Measurements from ENCODE around the gene LIX1.

Gene LIX1

GRCh38 chr5:97063251-97063650 lies 79.2 kb downstream of the LIX1 start:
- no peak for TF ChIP-seq CTCF (conservative IDR thresholded peaks at IDR 0.05)
- no peak overlapping the region for H3K27ac ChIP-seq

DNA sequence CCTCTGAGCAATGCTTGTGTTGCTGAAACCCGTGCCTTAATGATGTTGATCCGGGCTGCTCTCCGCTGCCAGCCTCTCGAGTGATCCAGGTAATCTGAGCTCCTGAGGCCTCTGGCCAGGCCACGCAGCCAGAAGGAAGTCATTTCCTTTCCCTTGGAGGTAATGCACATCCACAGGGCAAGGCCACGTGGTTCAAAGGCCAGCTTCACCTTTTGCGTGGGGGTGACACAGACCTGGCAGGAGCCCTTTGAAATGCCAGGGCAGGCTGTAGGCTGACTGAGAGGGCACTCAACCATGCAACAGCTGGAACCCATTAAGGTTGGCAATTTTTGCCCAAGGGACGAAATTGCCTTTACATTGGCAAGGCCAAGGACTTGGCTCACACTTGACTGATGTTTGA lies 80.4 kb downstream of the LIX1 start:
- no peak for TF ChIP-seq CTCF (conservative IDR thresholded peaks at IDR 0.05)
- no peak overlapping the region for H3K27ac ChIP-seq

- TF ChIP-seq CTCF (conservative IDR thresholded peaks at IDR 0.05): no peak
These were observed 86.1 kb downstream of the LIX1 start for GRCh38 chr5:97056263-97056662.

GRCh38 chr5:97049175-97049574 lies 93.2 kb downstream of the LIX1 start:
- H3K27ac ChIP-seq: no peak overlapping the region
- no peak for TF ChIP-seq CTCF (conservative IDR thresholded peaks at IDR 0.05)

More at GRCh38 chr5:97056263-97056662, 86.1 kb downstream of the LIX1 start:
- H3K27ac ChIP-seq: no peak overlapping the region

- TF ChIP-seq CTCF (conservative IDR thresholded peaks at IDR 0.05): no peak
- H3K27ac ChIP-seq: no peak overlapping the region
These were observed 95.3 kb downstream of the LIX1 start for GRCh38 chr5:97047076-97047475.

- TF ChIP-seq CTCF (conservative IDR thresholded peaks at IDR 0.05): no peak; the same call in 1 of the 2 replicates
- H3K27ac ChIP-seq: no peak overlapping the region
These were observed 96.0 kb downstream of the LIX1 start for GRCh38 chr5:97046270-97046982.

GRCh38 chr5:97044052-97044451 lies 98.4 kb downstream of the LIX1 start:
- peak overlapping the region; percentile 58 for H3K27ac ChIP-seq
- peak; percentile 68 for TF ChIP-seq CTCF (conservative IDR thresholded peaks at IDR 0.05)

Measured in VCaP (cell line).